ENCODE measurements around the gene PLIN5. TPM values are rescaled to one million over a fixed set of nuclear protein-coding genes. Genes with fewer than 3 reads are reported as not detected.

PLIN5 gene
- polyA plus RNA-seq, 3 donors = 3.3 to 8.0 (median 7.7) TPM

GRCh38 chr19:4524808-4525562, 10.0 kb downstream of the PLIN5 start:
- DNase-seq = no peak

GRCh38 chr19:4523306-4524110, 11.5 kb downstream of the PLIN5 start:
- DNase-seq = no peak

- no peak for DNase-seq
Observed at GRCh38 chr19:4522291-4523002, 12.6 kb downstream of the PLIN5 start.

- DNase-seq = no peak
Observed at GRCh38 chr19:4521888-4522242, 13.2 kb downstream of the PLIN5 start.

GRCh38 chr19:4521170-4521887, 13.7 kb downstream of the PLIN5 start:
- DNase-seq = no peak

GRCh38 chr19:4519521-4520277, 15.3 kb downstream of the PLIN5 start:
- no peak for DNase-seq

- DNase-seq = no peak
Observed at GRCh38 chr19:4519172-4519496, 15.9 kb downstream of the PLIN5 start.

- no peak for DNase-seq
Observed at GRCh38 chr19:4518345-4519171, 16.5 kb downstream of the PLIN5 start, which contains the start of gene PLIN4. Gene PLIN4 (minus strand): TSS chr19:4518486. CDS start chr19:4518272, 214 bp downstream.

GRCh38 chr19:4517451-4518057, 17.5 kb downstream of the PLIN5 start:
- no peak for DNase-seq

GRCh38 chr19:4516939-4517300, 18.1 kb downstream of the PLIN5 start:
- DNase-seq = no peak

GRCh38 chr19:4516199-4516938, 18.7 kb downstream of the PLIN5 start:
- DNase-seq = no peak

- no peak for DNase-seq
Observed at GRCh38 chr19:4515732-4516131, 19.3 kb downstream of the PLIN5 start.

GRCh38 chr19:4513248-4513647, 21.8 kb downstream of the PLIN5 start:
- DNase-seq = no peak

- DNase-seq = no peak
Observed at GRCh38 chr19:4512070-4512469, 23.0 kb downstream of the PLIN5 start.

- DNase-seq = no peak
Observed at GRCh38 chr19:4511300-4512054, 23.5 kb downstream of the PLIN5 start.

- DNase-seq = no peak
Observed at GRCh38 chr19:4510435-4511255, 24.4 kb downstream of the PLIN5 start.

GRCh38 chr19:4508698-4509097, 26.3 kb downstream of the PLIN5 start:
- no peak for DNase-seq

- no peak for DNase-seq
Observed at GRCh38 chr19:4507804-4508203, 27.2 kb downstream of the PLIN5 start.

Data from renal pelvis (tissue), 4 donors.